Right lobe of liver (tissue), 4 donors: Measurements from ENCODE around the gene WDR62.

ENCODE experiments used
- CTCF ChIP-seq, 4 donors: fragments of 200-600 bp in 3 of 4; fragments of 450-650 bp in 1 of 4; IDR thresholded peaks; one replicate each; pipeline versions ENCODE4 v1.5.1 to v1.8.0; 2016 to 2022; ENCODE audit warnings: antibody characterized with exemption in 4 of 4, mild to moderate bottlenecking in 2 of 4
- POLR2A ChIP-seq: fragments of 450-650 bp; IDR thresholded peaks from one replicate; pipeline ENCODE4 v1.6.1; 2017; ENCODE audit warnings: antibody characterized with exemption, mild to moderate bottlenecking
- donor health status: DM: no; HTN: no; CAD: no.
- donor health status: DM: no; HTN: no; CAD: no.
- donor health status: DM: no; HTN: yes; CAD: no.

GRCh38 chr19:36059180-36059910 lies 4.6 kb downstream of the WDR62 start:
- TF ChIP-seq CTCF (IDR thresholded peaks at IDR 0.05) (no peak), POLR2A (no peak)
